GM23248 (cell line): ENCODE measurements around the gene WDR87. TPM values are rescaled to one million over a fixed set of nuclear protein-coding genes. Genes with fewer than 3 reads are reported as not detected.
"Not testable (repeated sequence)": the region's sequence is repeated elsewhere in the genome, so short reads cannot be mapped to it uniquely, and the experiment has no call there.

Experiments
- DNase-seq: peaks from one replicate; pipeline ENCODE4 v3.0.0-alpha.2; 2015
- H2AFZ ChIP-seq: fragments of 200-600 bp; sonication (generic); 2 replicates; pipeline ENCODE4 v1.6.1; 2016; ENCODE audit warnings: antibody characterized with exemption
- H3F3A ChIP-seq: fragments of 200-600 bp; sonication (generic); 2 replicates; pipeline ENCODE4 v1.6.1; 2016; ENCODE audit warnings: mild to moderate bottlenecking, antibody characterized with exemption, mixed run types; ENCODE audit not compliant: insufficient read depth
- H3K27ac ChIP-seq: fragments of 200-600 bp; sonication (generic); 2 replicates; pipeline ENCODE4 v1.5.1; 2016; ENCODE audit warnings: mild to moderate bottlenecking
- H3K27me3 ChIP-seq: fragments of 200-600 bp; sonication (generic); replicated peaks from 2 replicates; pipeline ENCODE4 v1.6.1; 2016; ENCODE audit warnings: mild to moderate bottlenecking; ENCODE audit not compliant: insufficient read depth
- H3K36me3 ChIP-seq: fragments of 200-600 bp; sonication (generic); 2 replicates; pipeline ENCODE4 v1.6.1; 2016; ENCODE audit warnings: low read depth, mild to moderate bottlenecking
- H3K4me1 ChIP-seq: fragments of 200-600 bp; sonication (generic); 2 replicates; pipeline ENCODE4 v1.6.1; 2016; ENCODE audit warnings: mild to moderate bottlenecking; ENCODE audit not compliant: insufficient read depth
- H3K4me2 ChIP-seq: fragments of 200-600 bp; sonication (generic); one replicate; pipeline ENCODE4 v1.6.1; 2016; ENCODE audit warnings: mild to moderate bottlenecking; ENCODE audit not compliant: unreplicated experiment
- H3K4me3 ChIP-seq: fragments of 200-600 bp; sonication (generic); 2 replicates; pipeline ENCODE4 v1.5.1; 2016; ENCODE audit warnings: mild to moderate bottlenecking
- H3K79me2 ChIP-seq: fragments of 200-600 bp; sonication (generic); 2 replicates; pipeline ENCODE4 v1.6.1; 2016; ENCODE audit warnings: mild to moderate bottlenecking; ENCODE audit not compliant: insufficient read depth
- H3K9ac ChIP-seq: fragments of 200-600 bp; sonication (generic); 2 replicates; pipeline ENCODE4 v1.6.1; 2016; ENCODE audit warnings: mild to moderate bottlenecking
- H3K9me2 ChIP-seq: fragments of 200-600 bp; sonication (generic); 2 replicates; pipeline ENCODE4 v1.6.1; 2016; ENCODE audit warnings: mixed run types, mild to moderate bottlenecking, moderate library complexity; ENCODE audit not compliant: insufficient read depth
- H3K9me3 ChIP-seq: fragments of 200-600 bp; sonication (generic); one replicate; pipeline ENCODE4 v1.6.1; 2017; ENCODE audit warnings: low read depth
- H4K20me1 ChIP-seq: fragments of 200-600 bp; sonication (generic); 2 replicates; pipeline ENCODE4 v1.6.0; 2016; ENCODE audit not compliant: insufficient read depth
- EZH2 ChIP-seq: fragments of 200-600 bp; sonication (generic); IDR thresholded peaks from 2 replicates; pipeline ENCODE4 v1.6.1; 2018; ENCODE audit warnings: antibody characterized with exemption, mild to moderate bottlenecking; ENCODE audit not compliant: insufficient read depth, poor library complexity, severe bottlenecking
- EZH2phosphoT487 ChIP-seq: fragments of 200-600 bp; sonication (generic); IDR thresholded peaks from 2 replicates; pipeline ENCODE4 v1.6.1; 2018; ENCODE audit warnings: antibody characterized with exemption, moderate library complexity, mild to moderate bottlenecking, low read depth; ENCODE audit not compliant: insufficient read depth
- WGBS, 2 experiments: methylation state at CpG; one replicate each; pipeline ENCODE4 v1.1.6; 2015 to 2017; ENCODE audit warnings: low lambda C conversion rate in 2 of 2, low coverage in 1 of 2; ENCODE audit errors: missing lambda C conversion rate in 2 of 2; 5-methylcytosine and 5-hydroxymethylcytosine counted together
- in situ Hi-C: fragments of 300-500 bp; cut with MboI; formaldehyde crosslinking; loops from 2 replicates; pipeline ENCODE4 v1.15.0; 2020
- polyA plus RNA-seq: library from polyadenylated mRNA; unstranded; fragments of >200 nt; fragmentation: Nextera tagmentation; extraction: Ambion mirVana; gene quantifications from 2 replicates; pipeline ENCODE4 v1.2.1, GENCODE V29; 2016
- total RNA-seq: library from RNA; depleted of rRNA; stranded (reverse); fragments of >200 nt; shearing (Covaris generic); gene quantifications from 2 replicates; pipeline ENCODE4 v1.2.3, GENCODE V29; 2014

The WDR87 gene
- total and polyA plus RNA-seq, 2 experiments from 2014 or later = not detected

- DNase-seq = no peak
- H3K4me2 ChIP-seq = no peak overlapping the region
- H3K27me3 ChIP-seq = no peaks in the 10 kb centered on the region
- no peak overlapping the region for H3K27ac ChIP-seq
- no peaks in the 10 kb centered on the region for H4K20me1 ChIP-seq
- H3K9me3 ChIP-seq = no peaks in the 10 kb centered on the region
- H3K36me3 ChIP-seq = no peaks in the 10 kb centered on the region
- no peaks in the 10 kb centered on the region for H3F3A ChIP-seq
- H3K79me2 ChIP-seq = no peaks in the 10 kb centered on the region
- in situ Hi-C loops = no loop called here
- no peak overlapping the region for H2AFZ ChIP-seq
- TF ChIP-seq EZH2phosphoT487 = no peak
- TF ChIP-seq EZH2 = no peak
- no peaks in the 10 kb centered on the region for H3K4me1 ChIP-seq
- 13 to 14% methylated on average over 2 of the region's 2 CpGs for WGBS, 2 experiments
- no peaks in the 10 kb centered on the region for H3K9me2 ChIP-seq
- no peak overlapping the region for H3K9ac ChIP-seq
- no peak overlapping the region for H3K4me3 ChIP-seq
These were observed 30.4 kb downstream of the WDR87 start for GRCh38 chr19:37876032-37876431.

DNA sequence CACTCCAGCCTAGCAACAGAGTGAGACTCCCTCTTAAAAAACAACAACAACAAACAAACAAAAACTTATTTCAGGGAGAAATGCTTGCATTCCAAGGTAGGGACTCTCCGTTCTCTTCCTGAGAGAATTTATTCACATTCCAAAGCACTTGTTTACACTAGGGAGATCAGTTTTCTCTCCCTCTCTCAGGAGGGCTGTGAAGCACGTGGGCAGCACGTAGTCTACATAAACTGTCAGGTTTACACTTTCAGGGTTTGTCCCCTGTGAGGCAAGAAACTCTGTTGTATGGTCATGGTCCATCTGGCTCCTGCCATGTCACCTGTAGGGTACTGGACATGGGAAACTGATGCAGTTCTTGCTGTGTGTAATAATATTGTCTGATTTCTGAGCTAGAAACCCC lies 31.6 kb downstream of the WDR87 start:
- H3K27ac ChIP-seq = no peak overlapping the region
- WGBS, 2 experiments = 4 to 7% methylated on average over 3 of the region's 3 CpGs
- H3K9me2 ChIP-seq = no peaks in the 10 kb centered on the region
- no peaks in the 10 kb centered on the region for H3K36me3 ChIP-seq
- no peaks in the 10 kb centered on the region for H4K20me1 ChIP-seq
- H3K79me2 ChIP-seq = no peaks in the 10 kb centered on the region
- no peak overlapping the region for H2AFZ ChIP-seq
- in situ Hi-C loops = no loop called here
- H3K9me3 ChIP-seq = no peaks in the 10 kb centered on the region
- DNase-seq = no peak
- no peaks in the 10 kb centered on the region for H3K4me1 ChIP-seq
- TF ChIP-seq EZH2phosphoT487 (no peak), EZH2 (no peak)
- H3K9ac ChIP-seq = no peak overlapping the region
- no peaks in the 10 kb centered on the region for H3K27me3 ChIP-seq
- no peaks in the 10 kb centered on the region for H3F3A ChIP-seq
- H3K4me2 ChIP-seq = no peak overlapping the region
- H3K4me3 ChIP-seq = no peak overlapping the region

- in situ Hi-C loops = no loop called here
- peak; percentile 13 for DNase-seq
- no peak overlapping the region for H2AFZ ChIP-seq
- no peaks in the 10 kb centered on the region for H4K20me1 ChIP-seq
- no peaks in the 10 kb centered on the region for H3K36me3 ChIP-seq
- TF ChIP-seq EZH2 (no peak), EZH2phosphoT487 (no peak)
- no peaks in the 10 kb centered on the region for H3K9me2 ChIP-seq
- no peak overlapping the region for H3K4me3 ChIP-seq
- H3K79me2 ChIP-seq = no peaks in the 10 kb centered on the region
- H3K9me3 ChIP-seq = no peaks in the 10 kb centered on the region
- no peak overlapping the region for H3K9ac ChIP-seq
- no peaks in the 10 kb centered on the region for H3K27me3 ChIP-seq
- WGBS, 2 experiments = 34 to 48% methylated on average over 5 of the region's 5 CpGs
- H3K4me1 ChIP-seq = no peaks in the 10 kb centered on the region
- no peaks in the 10 kb centered on the region for H3F3A ChIP-seq
- no peak overlapping the region for H3K4me2 ChIP-seq
- H3K27ac ChIP-seq = no peak overlapping the region
These were observed 34.0 kb downstream of the WDR87 start for GRCh38 chr19:37872383-37872782.

- no peaks in the 10 kb centered on the region for H3K27me3 ChIP-seq
- H2AFZ ChIP-seq = no peak overlapping the region
- 27 to 33% methylated on average over 4 of the region's 4 CpGs for WGBS, 2 experiments
- no peaks in the 10 kb centered on the region for H3F3A ChIP-seq
- H3K9me2 ChIP-seq = no peaks in the 10 kb centered on the region
- no peaks in the 10 kb centered on the region for H3K9me3 ChIP-seq
- no peak overlapping the region for H3K4me2 ChIP-seq
- TF ChIP-seq EZH2phosphoT487 (no peak), EZH2 (no peak)
- in situ Hi-C loops = no loop called here
- DNase-seq = no peak
- H3K9ac ChIP-seq = no peak overlapping the region
- H3K79me2 ChIP-seq = no peaks in the 10 kb centered on the region
- no peaks in the 10 kb centered on the region for H3K36me3 ChIP-seq
- no peak overlapping the region for H3K27ac ChIP-seq
- H4K20me1 ChIP-seq = no peaks in the 10 kb centered on the region
- H3K4me1 ChIP-seq = no peaks in the 10 kb centered on the region
- H3K4me3 ChIP-seq = no peak overlapping the region
These were observed 36.5 kb downstream of the WDR87 start for GRCh38 chr19:37869766-37870340.

DNA sequence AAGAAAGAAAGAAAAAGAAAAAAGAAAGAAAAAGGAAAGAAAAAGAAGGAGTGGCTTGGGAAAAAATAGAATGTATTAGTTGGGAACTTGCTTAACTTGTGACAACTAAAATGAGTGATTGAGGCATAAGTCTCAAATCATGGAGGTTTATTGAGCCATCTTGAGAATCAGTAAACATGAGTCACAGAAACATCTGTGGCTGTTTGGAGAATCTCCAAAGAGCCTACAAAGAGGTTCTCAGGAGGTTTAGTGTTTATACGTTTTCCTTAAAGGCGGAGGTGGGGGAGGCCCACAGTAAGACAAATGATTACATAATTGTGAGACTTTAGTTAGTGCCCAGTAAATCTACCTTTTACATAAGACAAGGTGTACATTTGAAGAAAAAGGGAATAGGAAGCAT lies 38.6 kb downstream of the WDR87 start:
- Histone ChIP-seq H3F3A (no peaks in the 10 kb centered on the region), H3K27ac (no peak overlapping the region)
- 32 to 38% methylated on average over 2 of the region's 2 CpGs for WGBS, 2 experiments

GRCh38 chr19:37865930-37866329 lies 40.5 kb downstream of the WDR87 start:
- H3K27ac ChIP-seq, H3K4me3 ChIP-seq, H3K79me2 ChIP-seq, H3K4me2 ChIP-seq, H3K36me3 ChIP-seq, H3K9me2 ChIP-seq, H3K9ac ChIP-seq, in situ Hi-C loops, H2AFZ ChIP-seq, H3K27me3 ChIP-seq, DNase-seq, H3K4me1 ChIP-seq, H4K20me1 ChIP-seq, H3K9me3 ChIP-seq, H3F3A ChIP-seq: not testable (repeated sequence)
- 42 to 43% methylated on average over 8 of the region's 9 CpGs for WGBS, 2 experiments

More for the DNA sequence above, 38.6 kb downstream of the WDR87 start:
- Histone ChIP-seq H3K4me2 (no peak overlapping the region), H3K36me3 (no peaks in the 10 kb centered on the region), H3K4me1 (no peaks in the 10 kb centered on the region), H3K27me3 (no peaks in the 10 kb centered on the region), H3K9ac (no peak overlapping the region), H3K4me3 (no peak overlapping the region), H4K20me1 (no peaks in the 10 kb centered on the region), H3K79me2 (no peaks in the 10 kb centered on the region), H3K9me3 (no peaks in the 10 kb centered on the region), H2AFZ (no peak overlapping the region), H3K9me2 (no peaks in the 10 kb centered on the region)
- no peak for TF ChIP-seq EZH2
- TF ChIP-seq EZH2phosphoT487 = no peak
- in situ Hi-C loops = no loop called here
- peak; percentile 49 for DNase-seq
